K562 (cell line): ENCODE measurements around the gene TPD52L2. TPM values are rescaled to one million over a fixed set of nuclear protein-coding genes. Genes with fewer than 3 reads are reported as not detected.

Source experiments
- GABPA ChIP-seq: fragments of 200-800 bp; sonication (Bioruptor generic); conservative IDR thresholded peaks from 2 replicates; pipeline ENCODE4 v1.6.1; 2016; ENCODE audit warnings: low read depth, missing genetic modification characterization, missing compliant biosample characterization
- SMARCA4 ChIP-seq: fragments of 450-650 bp; IDR thresholded peaks from 2 replicates; pipeline ENCODE4 v1.6.1; 2016
- STAT5A ChIP-seq: IDR thresholded peaks from 2 replicates; pipeline ENCODE4 v1.6.1; 2012; ENCODE audit warnings: low read length, inconsistent platforms, borderline replicate concordance
- TAF7 ChIP-seq: fragments of 450-650 bp; IDR thresholded peaks from 2 replicates; pipeline ENCODE4 v1.6.1; 2016; ENCODE audit warnings: missing genetic modification characterization, missing compliant biosample characterization
- TEAD1 ChIP-seq, 2 experiments: fragments of 450-650 bp in 1 of 2; sonication (generic) in 1 of 2; formaldehyde crosslinking; IDR thresholded peaks; 2 replicates each; pipeline versions ENCODE4 v1.4.0 to v1.8.0; 2020 to 2022; ENCODE audit warnings: mild to moderate bottlenecking in 2 of 2, missing genetic modification reagents in 1 of 2
- ZNF165 ChIP-seq: fragments of 250-450 bp; sonication (Bioruptor Pico); IDR thresholded peaks from 2 replicates; pipeline ENCODE4 v1.4.0; 2020; ENCODE audit warnings: borderline replicate concordance
- ZNF644 ChIP-seq: fragments of 200-800 bp; sonication (Bioruptor generic); IDR thresholded peaks from 2 replicates; pipeline ENCODE4 v1.6.1; 2016; ENCODE audit warnings: low read depth, missing genetic modification characterization, missing compliant biosample characterization
- ZNF76 ChIP-seq: fragments of 250-450 bp; sonication (Bioruptor Pico); IDR thresholded peaks from 2 replicates; pipeline ENCODE4 v1.4.0; 2020; ENCODE audit warnings: mild to moderate bottlenecking, moderate library complexity, borderline replicate concordance
- polyA plus RNA-seq, 8 experiments: library from polyadenylated mRNA; depleted of rRNA in 4 of 8; stranded (reverse) in 5 of 8; unstranded in 3 of 8; fragments of >200 nt; fragmentation: Nextera tagmentation in 2 of 8; fragmentation: Illumina TruSeq in 1 of 8; extraction: Ambion mirVana in 2 of 8; extraction: Trizol in 1 of 8; gene quantifications; 2 replicates each; pipeline versions ENCODE4 v1.2.1 to v1.2.3, GENCODE V29; 2011 to 2014; ENCODE audit warnings: inconsistent platforms in 1 of 8, missing spikeins in 1 of 8
- total RNA-seq, 7 experiments: library from RNA; depleted of rRNA in 6 of 7; stranded (reverse); fragments of >200 nt in 6 of 7; fragmentation: Illumina TruSeq in 2 of 7; extraction: Trizol in 2 of 7; gene quantifications; 2 replicates each; pipeline versions ENCODE4 v1.2.1 to v1.2.3, GENCODE V29; 2011 to 2021; ENCODE audit warnings: low replicate concordance in 1 of 7
- TF ChIP-seq, protein P1 (sequence below), 3 experiments: IDR thresholded peaks in 2 of 3; conservative IDR thresholded peaks in 1 of 3; 2 replicates each; pipeline ENCODE4 v1.5.1; 2011 to 2012; ENCODE audit warnings: low read length in 3 of 3, mild to moderate bottlenecking in 3 of 3, control low read depth in 2 of 3, improper control_type of control experiment in 1 of 3, inconsistent platforms in 1 of 3, low read depth in 1 of 3, mixed read lengths in 1 of 3, moderate library complexity in 1 of 3; ENCODE audit not compliant: insufficient read depth in 2 of 3
- TF ChIP-seq, protein P2 (sequence below): fragments of 450-650 bp; IDR thresholded peaks from 2 replicates; pipeline ENCODE4 v1.6.1; 2016; ENCODE audit warnings: mild to moderate bottlenecking, moderate library complexity
- TF ChIP-seq, protein P3 (sequence below): fragments of 250-450 bp; sonication (Bioruptor Pico); IDR thresholded peaks from 2 replicates; pipeline ENCODE4 v1.8.0; 2022; ENCODE audit warnings: inconsistent platforms

TPD52L2 gene
- total and polyA plus RNA-seq, 9 of the 15 experiments (the other 6 are each of a cell fraction or from before 2014, with no cell fraction given) = 1.9 to 117 (median 74.6) TPM

DNA sequence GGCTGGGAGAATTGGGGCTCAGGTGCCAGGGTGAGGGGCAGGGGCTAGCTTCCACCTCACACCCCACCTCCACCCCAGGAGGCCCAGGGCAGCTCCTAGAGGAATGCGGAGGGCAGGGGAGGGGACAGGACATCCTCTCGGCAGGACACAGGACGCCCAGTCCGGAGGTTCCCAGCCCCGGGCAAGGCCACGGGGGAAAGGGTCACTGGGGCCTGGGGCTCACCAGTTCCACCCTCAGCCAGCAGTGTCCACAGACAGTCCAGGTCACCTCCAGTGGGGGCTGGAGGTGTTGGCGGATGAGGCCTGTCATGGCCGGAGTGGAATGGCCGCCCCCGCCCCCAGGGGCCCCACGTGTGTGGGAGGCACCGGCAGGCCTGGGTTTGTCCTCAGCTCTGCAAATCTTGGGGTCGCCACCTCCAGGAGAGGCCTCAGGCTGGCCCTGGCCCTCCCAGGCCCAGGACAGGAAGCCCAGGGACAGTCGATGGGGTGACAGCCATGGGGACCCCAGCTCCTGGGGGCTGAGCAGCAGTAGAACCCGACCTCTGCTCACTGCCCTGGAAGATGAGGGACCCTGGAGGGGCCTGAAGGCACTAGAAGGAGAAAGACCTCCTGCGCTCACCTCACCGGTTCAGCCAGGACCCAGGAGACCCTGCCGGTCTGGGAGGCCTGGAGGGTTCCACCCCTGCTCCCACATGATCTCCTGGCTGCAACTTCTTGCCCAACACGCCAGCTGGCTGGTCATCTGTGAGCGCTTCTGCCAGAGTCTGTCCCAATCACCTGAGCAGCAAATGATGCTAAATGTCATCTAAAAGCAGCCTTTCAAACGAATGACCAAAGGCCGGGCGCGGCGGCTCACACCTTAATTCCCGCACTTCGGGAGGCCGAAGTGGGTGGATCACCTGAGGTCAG, 16.8 kb upstream of the TPD52L2 start (continued):
- TF ChIP-seq, protein P1, sequence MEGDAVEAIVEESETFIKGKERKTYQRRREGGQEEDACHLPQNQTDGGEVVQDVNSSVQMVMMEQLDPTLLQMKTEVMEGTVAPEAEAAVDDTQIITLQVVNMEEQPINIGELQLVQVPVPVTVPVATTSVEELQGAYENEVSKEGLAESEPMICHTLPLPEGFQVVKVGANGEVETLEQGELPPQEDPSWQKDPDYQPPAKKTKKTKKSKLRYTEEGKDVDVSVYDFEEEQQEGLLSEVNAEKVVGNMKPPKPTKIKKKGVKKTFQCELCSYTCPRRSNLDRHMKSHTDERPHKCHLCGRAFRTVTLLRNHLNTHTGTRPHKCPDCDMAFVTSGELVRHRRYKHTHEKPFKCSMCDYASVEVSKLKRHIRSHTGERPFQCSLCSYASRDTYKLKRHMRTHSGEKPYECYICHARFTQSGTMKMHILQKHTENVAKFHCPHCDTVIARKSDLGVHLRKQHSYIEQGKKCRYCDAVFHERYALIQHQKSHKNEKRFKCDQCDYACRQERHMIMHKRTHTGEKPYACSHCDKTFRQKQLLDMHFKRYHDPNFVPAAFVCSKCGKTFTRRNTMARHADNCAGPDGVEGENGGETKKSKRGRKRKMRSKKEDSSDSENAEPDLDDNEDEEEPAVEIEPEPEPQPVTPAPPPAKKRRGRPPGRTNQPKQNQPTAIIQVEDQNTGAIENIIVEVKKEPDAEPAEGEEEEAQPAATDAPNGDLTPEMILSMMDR (IDR thresholded peaks at IDR 0.05 in 2 of 3, conservative IDR thresholded peaks at IDR 0.05 in 1 of 3; ENCODE audit: insufficient read depth in 2 of 3, low read depth in 1 of 3, low read length in 3 of 3) = no peak
- TF ChIP-seq TAF7 (tag) = no peak
- TF ChIP-seq SMARCA4 = no peak
- TF ChIP-seq, protein P2, sequence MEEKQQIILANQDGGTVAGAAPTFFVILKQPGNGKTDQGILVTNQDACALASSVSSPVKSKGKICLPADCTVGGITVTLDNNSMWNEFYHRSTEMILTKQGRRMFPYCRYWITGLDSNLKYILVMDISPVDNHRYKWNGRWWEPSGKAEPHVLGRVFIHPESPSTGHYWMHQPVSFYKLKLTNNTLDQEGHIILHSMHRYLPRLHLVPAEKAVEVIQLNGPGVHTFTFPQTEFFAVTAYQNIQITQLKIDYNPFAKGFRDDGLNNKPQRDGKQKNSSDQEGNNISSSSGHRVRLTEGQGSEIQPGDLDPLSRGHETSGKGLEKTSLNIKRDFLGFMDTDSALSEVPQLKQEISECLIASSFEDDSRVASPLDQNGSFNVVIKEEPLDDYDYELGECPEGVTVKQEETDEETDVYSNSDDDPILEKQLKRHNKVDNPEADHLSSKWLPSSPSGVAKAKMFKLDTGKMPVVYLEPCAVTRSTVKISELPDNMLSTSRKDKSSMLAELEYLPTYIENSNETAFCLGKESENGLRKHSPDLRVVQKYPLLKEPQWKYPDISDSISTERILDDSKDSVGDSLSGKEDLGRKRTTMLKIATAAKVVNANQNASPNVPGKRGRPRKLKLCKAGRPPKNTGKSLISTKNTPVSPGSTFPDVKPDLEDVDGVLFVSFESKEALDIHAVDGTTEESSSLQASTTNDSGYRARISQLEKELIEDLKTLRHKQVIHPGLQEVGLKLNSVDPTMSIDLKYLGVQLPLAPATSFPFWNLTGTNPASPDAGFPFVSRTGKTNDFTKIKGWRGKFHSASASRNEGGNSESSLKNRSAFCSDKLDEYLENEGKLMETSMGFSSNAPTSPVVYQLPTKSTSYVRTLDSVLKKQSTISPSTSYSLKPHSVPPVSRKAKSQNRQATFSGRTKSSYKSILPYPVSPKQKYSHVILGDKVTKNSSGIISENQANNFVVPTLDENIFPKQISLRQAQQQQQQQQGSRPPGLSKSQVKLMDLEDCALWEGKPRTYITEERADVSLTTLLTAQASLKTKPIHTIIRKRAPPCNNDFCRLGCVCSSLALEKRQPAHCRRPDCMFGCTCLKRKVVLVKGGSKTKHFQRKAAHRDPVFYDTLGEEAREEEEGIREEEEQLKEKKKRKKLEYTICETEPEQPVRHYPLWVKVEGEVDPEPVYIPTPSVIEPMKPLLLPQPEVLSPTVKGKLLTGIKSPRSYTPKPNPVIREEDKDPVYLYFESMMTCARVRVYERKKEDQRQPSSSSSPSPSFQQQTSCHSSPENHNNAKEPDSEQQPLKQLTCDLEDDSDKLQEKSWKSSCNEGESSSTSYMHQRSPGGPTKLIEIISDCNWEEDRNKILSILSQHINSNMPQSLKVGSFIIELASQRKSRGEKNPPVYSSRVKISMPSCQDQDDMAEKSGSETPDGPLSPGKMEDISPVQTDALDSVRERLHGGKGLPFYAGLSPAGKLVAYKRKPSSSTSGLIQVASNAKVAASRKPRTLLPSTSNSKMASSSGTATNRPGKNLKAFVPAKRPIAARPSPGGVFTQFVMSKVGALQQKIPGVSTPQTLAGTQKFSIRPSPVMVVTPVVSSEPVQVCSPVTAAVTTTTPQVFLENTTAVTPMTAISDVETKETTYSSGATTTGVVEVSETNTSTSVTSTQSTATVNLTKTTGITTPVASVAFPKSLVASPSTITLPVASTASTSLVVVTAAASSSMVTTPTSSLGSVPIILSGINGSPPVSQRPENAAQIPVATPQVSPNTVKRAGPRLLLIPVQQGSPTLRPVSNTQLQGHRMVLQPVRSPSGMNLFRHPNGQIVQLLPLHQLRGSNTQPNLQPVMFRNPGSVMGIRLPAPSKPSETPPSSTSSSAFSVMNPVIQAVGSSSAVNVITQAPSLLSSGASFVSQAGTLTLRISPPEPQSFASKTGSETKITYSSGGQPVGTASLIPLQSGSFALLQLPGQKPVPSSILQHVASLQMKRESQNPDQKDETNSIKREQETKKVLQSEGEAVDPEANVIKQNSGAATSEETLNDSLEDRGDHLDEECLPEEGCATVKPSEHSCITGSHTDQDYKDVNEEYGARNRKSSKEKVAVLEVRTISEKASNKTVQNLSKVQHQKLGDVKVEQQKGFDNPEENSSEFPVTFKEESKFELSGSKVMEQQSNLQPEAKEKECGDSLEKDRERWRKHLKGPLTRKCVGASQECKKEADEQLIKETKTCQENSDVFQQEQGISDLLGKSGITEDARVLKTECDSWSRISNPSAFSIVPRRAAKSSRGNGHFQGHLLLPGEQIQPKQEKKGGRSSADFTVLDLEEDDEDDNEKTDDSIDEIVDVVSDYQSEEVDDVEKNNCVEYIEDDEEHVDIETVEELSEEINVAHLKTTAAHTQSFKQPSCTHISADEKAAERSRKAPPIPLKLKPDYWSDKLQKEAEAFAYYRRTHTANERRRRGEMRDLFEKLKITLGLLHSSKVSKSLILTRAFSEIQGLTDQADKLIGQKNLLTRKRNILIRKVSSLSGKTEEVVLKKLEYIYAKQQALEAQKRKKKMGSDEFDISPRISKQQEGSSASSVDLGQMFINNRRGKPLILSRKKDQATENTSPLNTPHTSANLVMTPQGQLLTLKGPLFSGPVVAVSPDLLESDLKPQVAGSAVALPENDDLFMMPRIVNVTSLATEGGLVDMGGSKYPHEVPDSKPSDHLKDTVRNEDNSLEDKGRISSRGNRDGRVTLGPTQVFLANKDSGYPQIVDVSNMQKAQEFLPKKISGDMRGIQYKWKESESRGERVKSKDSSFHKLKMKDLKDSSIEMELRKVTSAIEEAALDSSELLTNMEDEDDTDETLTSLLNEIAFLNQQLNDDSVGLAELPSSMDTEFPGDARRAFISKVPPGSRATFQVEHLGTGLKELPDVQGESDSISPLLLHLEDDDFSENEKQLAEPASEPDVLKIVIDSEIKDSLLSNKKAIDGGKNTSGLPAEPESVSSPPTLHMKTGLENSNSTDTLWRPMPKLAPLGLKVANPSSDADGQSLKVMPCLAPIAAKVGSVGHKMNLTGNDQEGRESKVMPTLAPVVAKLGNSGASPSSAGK = no peak
- TF ChIP-seq ZNF644 = no peak
- TF ChIP-seq, protein P3, sequence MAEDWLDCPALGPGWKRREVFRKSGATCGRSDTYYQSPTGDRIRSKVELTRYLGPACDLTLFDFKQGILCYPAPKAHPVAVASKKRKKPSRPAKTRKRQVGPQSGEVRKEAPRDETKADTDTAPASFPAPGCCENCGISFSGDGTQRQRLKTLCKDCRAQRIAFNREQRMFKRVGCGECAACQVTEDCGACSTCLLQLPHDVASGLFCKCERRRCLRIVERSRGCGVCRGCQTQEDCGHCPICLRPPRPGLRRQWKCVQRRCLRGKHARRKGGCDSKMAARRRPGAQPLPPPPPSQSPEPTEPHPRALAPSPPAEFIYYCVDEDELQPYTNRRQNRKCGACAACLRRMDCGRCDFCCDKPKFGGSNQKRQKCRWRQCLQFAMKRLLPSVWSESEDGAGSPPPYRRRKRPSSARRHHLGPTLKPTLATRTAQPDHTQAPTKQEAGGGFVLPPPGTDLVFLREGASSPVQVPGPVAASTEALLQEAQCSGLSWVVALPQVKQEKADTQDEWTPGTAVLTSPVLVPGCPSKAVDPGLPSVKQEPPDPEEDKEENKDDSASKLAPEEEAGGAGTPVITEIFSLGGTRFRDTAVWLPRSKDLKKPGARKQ (CRISPR knock-in tag) = no peak
- no peak for TF ChIP-seq TEAD1 (CRISPR knock-in tag; IDR thresholded peaks at IDR 0.05)
- no peak for TF ChIP-seq STAT5A
- no peak for TF ChIP-seq GABPA (tag)
- no peak for TF ChIP-seq ZNF165 (CRISPR knock-in tag)
- no peak for TF ChIP-seq ZNF76 (CRISPR knock-in tag)
